K562 treated with DMSO at 1 percent for 24 hours (cell line): ENCODE results near the gene DENND5B. TPM values are rescaled to one million over a fixed set of nuclear protein-coding genes. Genes with fewer than 3 reads are reported as not detected.

ENCODE experiments used
- total RNA-seq: library from RNA; unstranded; fragments of 300-600 nt; gene quantifications from 2 replicates; pipeline ENCODE4 v1.2.3, GENCODE V29; 2022; ENCODE audit warnings: low read depth; ENCODE audit not compliant: insufficient read depth

DENND5B gene
- total RNA-seq = 3.4 and 4.6 TPM in 2 replicates

DNA sequence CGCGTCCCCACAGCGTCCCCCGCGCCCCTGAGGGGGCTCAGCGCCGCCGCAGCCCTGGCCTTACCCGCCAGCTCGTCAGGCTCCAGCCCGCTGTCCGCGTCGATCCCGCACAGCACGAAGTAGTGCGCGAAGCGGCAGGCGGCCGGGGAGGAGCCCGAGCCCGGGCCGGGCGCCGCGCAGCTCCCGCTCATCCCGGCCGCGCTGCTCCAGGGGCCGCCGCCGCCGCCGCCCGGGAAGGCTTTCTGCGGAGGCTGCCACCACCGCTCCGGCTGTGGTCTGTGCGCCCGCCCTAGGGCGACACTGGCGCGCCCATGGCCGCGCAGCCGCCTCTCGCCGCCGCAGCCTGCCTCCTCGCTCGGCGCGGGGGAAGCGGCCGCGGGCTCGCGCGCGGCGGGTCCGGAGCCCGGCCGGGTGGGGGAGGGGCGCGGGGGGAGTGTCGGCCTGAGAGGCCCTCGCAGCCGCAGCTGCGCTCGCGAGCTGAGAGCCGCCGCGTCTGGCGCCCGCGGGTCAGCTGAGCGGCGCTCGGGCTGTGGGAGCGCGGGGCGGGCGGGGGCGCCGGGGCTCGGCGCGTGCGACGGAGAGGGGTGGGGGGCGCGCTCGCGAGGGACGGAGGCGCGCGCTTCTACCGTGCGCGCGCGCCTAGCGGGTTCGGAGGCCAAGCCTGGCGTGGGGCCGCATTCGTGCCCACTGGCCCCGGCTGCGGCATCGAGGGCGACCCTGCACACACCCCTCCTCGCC lies at the start of gene DENND5B:
TSS of gene DENND5B (minus strand) at position 495 of the 738 bp plus-strand sequence. CDS start at position 191, 304 bp downstream.

Other genes with a start within 250 kb of the DENND5B start
- 0.71 and 0.88 TPM in 2 replicates for gene ETFBKMT, start 68.6 kb upstream of the DENND5B start, total RNA-seq
- gene AMN1, start 137.9 kb upstream of the DENND5B start, total RNA-seq = 15.4 and 15.8 TPM in 2 replicates